Stimulated activated CD8-positive, alpha-beta memory T cell treated with anti-CD3 and anti-CD28 coated beads, Interleukin-2, amount 100 ng/mL, for 1 hour (primary cell): ENCODE measurements around the gene CUZD1.

Source experiments
- DNase-seq, 2 donors: peaks; one replicate each; pipeline ENCODE4 v3.0.0-alpha.2; 2020; ENCODE audit warnings: low read depth in 2 of 2

The CUZD1 gene

DNA sequence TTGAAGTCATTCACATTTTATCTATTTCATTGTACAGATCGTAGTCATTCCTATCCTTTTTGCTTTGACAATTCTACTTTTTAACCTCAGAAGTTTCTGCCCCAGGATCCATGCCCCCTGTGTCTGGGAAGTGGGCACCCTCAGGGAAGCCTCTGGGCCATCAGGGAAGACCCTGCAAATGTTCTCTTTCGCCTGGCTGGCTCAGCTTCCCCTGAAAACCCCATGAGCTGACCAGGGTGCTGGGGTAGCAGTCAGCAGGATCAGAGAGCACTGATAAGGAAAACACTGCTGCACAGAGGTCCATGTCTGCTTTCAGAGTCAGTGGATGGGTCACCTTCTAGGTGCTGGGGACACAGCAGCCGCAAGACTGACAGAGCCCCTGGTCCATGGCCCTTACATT is 23.8 kb downstream of the CUZD1 start:
- no peak for DNase-seq

DNA sequence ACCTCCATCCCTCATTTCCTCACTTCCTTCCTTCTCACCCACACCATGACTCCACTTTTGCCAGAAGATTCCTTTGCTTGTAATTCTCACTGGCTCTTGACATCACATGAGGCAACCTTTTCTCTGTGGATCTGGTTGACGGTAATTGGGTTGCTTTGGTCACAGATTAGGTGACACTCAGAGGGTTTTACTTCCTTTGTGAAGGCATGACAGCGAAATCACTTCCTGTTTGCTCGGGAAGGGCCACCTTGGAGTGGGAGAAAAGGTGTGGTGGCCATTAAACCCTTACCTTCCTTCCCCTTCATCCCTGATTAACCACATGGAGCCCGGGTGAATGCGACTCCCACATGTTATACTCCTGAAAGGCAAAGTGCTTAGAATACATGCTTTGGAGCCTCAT is 30.2 kb downstream of the CUZD1 start:
- no peak for DNase-seq

DNA sequence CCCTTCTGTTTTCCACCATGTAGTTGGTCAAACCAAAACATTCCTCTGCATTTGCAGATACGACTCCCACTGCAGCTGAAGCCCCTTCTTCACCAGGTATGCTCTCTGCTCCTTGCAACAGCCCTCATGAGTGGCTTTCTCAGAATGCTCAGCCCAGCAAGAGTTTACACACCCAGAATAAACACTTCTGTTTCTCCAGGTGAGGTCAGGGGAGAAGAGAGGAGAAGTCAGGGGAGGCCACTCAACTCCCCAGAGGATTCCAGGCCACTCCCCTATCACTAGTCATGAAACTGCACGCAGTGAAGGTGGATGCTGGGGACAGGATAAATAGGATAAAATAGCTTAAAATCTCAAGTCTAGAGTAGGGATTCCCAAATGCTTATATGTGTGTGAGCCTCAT is 31.2 kb downstream of the CUZD1 start:
- no peak for DNase-seq

- no peak for DNase-seq
Measured at GRCh38 chr10:122812751-122813150, 32.9 kb downstream of the CUZD1 start.

- DNase-seq = no peak
Measured at GRCh38 chr10:122802282-122802681, 43.4 kb downstream of the CUZD1 start.

DNA sequence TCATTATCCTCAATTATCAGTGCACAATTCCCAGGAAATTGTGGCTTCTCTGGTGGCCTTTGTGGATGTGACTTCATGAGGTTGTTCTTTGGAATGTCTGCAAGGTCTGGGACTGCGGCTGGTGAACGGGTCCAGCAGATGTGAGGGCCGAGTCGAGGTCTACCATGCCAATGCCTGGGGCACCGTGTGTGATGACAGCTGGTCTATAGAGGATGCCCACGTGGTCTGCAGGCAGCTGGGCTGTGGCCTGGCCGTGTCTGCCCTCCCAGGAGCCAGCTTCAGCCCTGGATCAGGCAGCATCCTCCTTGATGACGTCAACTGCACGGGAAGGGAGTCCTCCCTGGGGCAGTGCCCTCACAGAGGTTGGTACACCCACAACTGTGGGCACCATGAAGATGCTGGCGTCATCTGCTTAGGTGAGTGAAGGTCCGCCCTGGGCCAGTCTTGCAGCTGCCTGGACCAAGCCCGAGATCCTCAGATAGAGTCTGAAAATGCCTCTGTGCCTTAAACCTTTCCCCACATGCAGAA is 46.9 kb downstream of the CUZD1 start:
- DNase-seq = no peak

GRCh38 chr10:122796796-122797195 is 48.9 kb downstream of the CUZD1 start:
- no peak for DNase-seq

DNA sequence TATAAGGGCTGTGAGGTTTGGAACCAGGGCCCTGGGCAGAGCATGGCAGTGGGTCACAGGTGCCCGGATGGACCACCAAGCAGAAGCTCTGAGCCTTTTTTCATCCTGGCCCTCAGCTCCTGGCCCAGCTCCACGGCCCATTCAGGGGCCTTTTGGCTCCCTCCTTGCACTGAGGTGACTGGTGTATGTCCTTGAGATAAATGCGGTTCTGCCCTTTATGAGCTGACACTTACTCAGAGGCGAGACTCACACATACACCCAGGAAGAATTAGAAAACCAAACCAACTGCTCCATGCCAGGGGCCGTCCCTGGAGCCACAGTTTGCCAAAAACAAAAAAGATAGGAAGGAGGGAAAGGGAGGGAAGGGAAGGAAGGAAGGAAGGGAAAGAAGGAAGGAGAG is 49.7 kb downstream of the CUZD1 start:
- no peak for DNase-seq

DNA sequence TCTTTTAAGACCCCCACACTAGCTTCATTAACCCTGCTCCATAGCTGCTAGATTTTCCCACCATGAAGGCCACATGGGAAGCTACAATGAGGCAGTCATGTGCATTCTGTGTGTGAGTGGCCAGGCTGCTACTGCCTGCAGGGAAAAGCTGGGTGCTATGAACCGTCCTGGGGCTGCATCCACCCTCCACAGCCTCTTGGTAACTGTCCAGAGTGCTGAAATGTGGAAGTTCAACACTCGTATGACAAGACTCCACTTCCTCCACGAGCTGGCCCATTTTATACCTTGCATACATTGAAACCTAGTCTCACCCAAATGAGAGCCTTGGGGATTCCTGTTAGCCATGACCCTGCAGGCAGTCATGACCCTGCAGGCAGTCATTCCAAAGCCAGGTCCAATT is 59.4 kb downstream of the CUZD1 start:
- DNase-seq = no peak

- no peak for DNase-seq
Measured at GRCh38 chr10:122782911-122783310, 62.7 kb downstream of the CUZD1 start.
